GM12865 (cell line): ENCODE measurements around the gene NES.

ENCODE experiments used
- DNase-seq: peaks from one replicate; pipeline ENCODE4 v3.0.0; 2010; ENCODE audit warnings: low read depth
- H3K4me3 ChIP-seq: 2 replicates; pipeline ENCODE4 v1.5.1; 2011; ENCODE audit warnings: mild to moderate bottlenecking, low read depth, low read length, control low read depth
- CTCF ChIP-seq: IDR thresholded peaks from 2 replicates; pipeline ENCODE4 v1.5.1; 2011; ENCODE audit warnings: low read length, control low read depth, low read depth, inconsistent platforms; ENCODE audit not compliant: insufficient read depth; ENCODE audit errors: missing control alignments

The NES gene

DNA sequence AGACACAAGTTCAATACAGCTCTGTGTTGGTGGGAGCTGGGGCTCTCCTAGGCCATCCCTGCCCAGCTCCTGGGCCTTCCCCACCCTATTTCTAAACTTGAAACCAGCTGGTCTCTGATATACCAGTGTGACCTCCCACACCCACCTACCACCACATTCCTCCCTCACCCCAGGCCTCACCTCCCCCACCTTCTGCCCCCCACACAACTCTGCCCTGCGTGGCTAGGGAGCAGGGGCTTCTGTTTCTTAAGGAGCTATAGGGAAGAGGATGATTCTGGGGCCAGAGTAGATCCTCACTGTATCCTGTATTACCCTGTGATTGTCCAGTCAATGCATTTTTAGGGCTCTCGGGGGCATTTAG lies 16.5 kb downstream of the NES start:
- H3K4me3 ChIP-seq: peak overlapping the region; percentile 76
- DNase-seq: no peak
- no peak for TF ChIP-seq CTCF

DNA sequence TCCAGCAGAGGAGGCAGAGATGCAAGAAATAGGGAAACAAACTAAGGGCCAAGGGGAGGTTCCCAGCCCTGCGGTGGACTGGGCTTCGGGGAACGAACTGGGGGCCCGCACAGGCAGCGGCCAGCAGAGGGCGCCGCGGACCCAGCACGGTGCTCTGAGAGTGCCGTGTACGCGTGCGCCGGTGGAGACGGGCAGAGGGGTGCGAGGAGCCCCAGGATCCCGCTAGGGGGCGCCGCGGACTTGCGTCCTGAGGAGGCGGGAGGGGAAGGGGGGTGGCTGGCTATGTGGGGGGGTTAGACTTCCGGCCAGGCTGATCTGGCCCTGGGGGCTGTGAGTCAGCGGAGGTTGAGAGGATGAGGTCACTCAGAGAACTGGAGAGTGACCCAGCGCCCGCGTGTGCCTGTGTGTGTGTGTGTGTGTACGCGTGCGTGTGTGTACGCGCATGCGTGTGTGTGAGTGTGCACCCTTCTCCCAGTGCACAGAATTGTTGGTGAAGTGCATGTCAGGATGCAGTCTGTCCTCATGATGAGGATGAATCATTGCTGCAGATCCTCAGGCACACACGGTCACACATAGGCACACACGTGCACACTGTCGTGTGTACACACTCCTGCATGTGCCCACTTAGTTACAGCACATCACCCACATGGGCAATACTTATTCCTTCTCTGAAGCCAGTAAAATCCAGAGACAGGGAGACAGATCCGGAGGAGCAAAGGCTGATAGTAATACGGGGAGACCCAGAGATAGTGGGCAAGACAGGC lies 17.0 kb downstream of the NES start:
- peak; percentile 100 for TF ChIP-seq CTCF
- peak; percentile 98 for DNase-seq
- peak overlapping the region; percentile 76 for H3K4me3 ChIP-seq

GRCh38 chr1:156659661-156659987 lies 17.6 kb downstream of the NES start:
- peak overlapping the region; percentile 57 for H3K4me3 ChIP-seq
- no peak for TF ChIP-seq CTCF
- DNase-seq: no peak

DNA sequence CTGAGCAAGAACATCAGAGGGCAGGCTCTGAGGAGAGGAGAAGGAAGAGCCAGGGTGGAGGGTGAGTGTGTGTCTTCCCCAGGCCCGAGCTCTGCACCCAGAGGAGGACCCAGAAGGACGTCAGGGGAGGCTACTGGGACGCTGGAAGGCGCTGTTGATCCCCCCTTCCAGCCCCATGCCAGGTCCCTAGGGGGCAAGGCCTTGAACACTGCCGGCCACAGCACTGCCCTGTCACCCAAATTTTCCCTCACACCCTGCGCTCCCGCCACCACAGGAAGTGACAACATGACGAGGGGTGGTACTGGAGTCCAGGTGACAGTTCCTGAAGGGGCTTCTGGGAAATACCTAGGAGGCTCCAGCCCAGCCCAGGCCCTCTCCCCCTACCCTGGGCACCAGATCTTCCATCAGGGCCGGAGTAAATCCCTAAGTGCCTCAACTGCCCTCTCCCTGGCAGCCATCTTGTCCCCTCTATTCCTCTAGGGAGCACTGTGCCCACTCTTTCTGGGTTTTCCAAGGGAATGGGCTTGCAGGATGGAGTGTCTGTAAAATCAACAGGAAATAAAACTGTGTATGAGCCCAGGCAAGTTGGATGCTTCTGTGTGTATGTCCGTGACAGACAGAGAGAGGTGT lies 18.1 kb downstream of the NES start:
- peak overlapping the region; percentile 57 for H3K4me3 ChIP-seq
- peak; percentile 46 for DNase-seq
- no peak for TF ChIP-seq CTCF

DNA sequence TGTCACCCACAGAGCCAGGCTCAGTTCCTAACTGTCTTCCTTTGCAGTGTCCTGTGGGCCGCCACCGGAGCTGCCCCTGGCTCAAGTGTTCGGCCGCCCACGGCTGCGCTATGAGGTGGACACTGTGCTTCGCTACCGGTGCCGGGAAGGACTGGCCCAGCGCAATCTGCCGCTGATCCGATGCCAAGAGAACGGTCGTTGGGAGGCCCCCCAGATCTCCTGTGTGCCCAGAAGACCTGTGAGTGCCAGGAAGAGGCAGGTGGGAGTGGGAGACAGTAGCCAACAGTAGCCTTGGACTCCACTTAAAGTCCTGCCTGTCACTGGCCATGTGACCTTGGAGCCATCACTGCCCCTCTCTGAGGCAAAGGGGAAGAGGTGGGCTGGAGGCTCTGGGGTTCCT lies 18.7 kb downstream of the NES start:
- H3K4me3 ChIP-seq: no peak overlapping the region; the same call in 1 of the 2 replicates
- no peak for DNase-seq
- TF ChIP-seq CTCF: no peak

GRCh38 chr1:156657741-156658319 lies 19.4 kb downstream of the NES start:
- DNase-seq: peak; percentile 18
- TF ChIP-seq CTCF: no peak
- no peak overlapping the region for H3K4me3 ChIP-seq
